B cell (primary cell): ENCODE results near the gene ZNF747.

Experiments
- EZH2 ChIP-seq: IDR thresholded peaks from 2 replicates; pipeline ENCODE4 v1.6.1; 2012; ENCODE audit warnings: borderline replicate concordance, low read depth, mild to moderate bottlenecking, moderate library complexity, low read length; ENCODE audit not compliant: insufficient read depth, poor library complexity, severe bottlenecking
- TF ChIP-seq, protein P1 (sequence below): fragments of 200-600 bp; IDR thresholded peaks from one replicate; pipeline ENCODE4 v1.8.0; 2022; ENCODE audit warnings: antibody characterized with exemption, mild to moderate bottlenecking

DNA sequence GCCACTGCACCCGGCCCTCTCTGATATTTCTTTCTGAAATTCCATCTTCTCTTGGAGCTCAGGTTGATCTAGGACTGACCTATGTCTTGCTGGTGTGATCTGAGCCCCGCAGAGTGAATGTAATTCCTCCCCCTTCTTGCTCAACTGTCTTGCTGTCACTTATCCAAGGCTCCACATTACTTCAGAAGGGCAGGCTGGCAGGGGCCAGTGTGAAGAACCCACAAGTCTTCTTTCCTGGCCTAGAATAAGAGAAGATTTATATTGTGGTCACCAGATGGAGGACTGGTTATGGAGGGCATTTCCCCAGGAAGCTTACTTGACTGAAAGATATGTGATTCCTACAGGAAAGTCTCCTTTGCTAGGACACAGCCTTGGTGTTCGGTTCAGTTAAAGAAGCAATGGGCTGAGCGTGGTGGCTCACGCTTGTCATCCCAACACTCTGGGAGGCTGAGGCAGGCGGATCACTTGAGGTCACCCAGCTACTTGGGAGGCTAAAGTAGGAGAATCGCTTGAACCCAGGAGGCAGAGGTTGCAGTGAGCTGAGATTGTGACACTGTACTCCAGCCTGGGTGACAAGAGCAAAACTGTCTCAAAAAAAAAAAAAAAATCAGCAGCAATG is 48.7 kb downstream of the ZNF747 start:
- TF ChIP-seq, protein P1, sequence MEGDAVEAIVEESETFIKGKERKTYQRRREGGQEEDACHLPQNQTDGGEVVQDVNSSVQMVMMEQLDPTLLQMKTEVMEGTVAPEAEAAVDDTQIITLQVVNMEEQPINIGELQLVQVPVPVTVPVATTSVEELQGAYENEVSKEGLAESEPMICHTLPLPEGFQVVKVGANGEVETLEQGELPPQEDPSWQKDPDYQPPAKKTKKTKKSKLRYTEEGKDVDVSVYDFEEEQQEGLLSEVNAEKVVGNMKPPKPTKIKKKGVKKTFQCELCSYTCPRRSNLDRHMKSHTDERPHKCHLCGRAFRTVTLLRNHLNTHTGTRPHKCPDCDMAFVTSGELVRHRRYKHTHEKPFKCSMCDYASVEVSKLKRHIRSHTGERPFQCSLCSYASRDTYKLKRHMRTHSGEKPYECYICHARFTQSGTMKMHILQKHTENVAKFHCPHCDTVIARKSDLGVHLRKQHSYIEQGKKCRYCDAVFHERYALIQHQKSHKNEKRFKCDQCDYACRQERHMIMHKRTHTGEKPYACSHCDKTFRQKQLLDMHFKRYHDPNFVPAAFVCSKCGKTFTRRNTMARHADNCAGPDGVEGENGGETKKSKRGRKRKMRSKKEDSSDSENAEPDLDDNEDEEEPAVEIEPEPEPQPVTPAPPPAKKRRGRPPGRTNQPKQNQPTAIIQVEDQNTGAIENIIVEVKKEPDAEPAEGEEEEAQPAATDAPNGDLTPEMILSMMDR = no peak
- TF ChIP-seq EZH2 = no peak
